Kasumi-1 (cell line): ENCODE measurements around the gene CHMP3.
"Not testable (repeated sequence)": the region's sequence is repeated elsewhere in the genome, so short reads cannot be mapped to it uniquely, and the experiment has no call there.

Source experiments
- DNase-seq, 2 experiments: peaks; one replicate each; lab custom pipeline; 2025; lab: John Stamatoyannopoulos, UW

CHMP3 gene

DNA sequence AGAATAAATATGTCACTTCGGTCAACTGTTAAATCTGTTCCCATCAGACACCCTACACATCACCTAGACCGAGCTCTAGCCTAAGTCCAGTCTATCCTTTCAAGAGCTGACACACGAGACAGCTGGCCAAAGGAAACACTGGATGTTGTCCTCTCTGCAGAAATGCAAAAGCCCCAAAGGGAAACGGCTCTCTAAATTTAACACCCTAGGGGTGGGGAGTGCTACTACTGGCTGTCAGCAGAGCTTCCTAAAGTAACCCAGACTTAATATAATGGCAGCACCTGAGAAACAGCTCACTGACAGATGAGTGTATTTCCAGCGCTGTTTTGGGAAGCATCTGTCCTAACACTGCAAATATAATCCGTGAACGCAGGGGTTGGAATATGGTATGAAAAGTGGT is 55.6 kb downstream of the CHMP3 start:
- no peak for DNase-seq

DNA sequence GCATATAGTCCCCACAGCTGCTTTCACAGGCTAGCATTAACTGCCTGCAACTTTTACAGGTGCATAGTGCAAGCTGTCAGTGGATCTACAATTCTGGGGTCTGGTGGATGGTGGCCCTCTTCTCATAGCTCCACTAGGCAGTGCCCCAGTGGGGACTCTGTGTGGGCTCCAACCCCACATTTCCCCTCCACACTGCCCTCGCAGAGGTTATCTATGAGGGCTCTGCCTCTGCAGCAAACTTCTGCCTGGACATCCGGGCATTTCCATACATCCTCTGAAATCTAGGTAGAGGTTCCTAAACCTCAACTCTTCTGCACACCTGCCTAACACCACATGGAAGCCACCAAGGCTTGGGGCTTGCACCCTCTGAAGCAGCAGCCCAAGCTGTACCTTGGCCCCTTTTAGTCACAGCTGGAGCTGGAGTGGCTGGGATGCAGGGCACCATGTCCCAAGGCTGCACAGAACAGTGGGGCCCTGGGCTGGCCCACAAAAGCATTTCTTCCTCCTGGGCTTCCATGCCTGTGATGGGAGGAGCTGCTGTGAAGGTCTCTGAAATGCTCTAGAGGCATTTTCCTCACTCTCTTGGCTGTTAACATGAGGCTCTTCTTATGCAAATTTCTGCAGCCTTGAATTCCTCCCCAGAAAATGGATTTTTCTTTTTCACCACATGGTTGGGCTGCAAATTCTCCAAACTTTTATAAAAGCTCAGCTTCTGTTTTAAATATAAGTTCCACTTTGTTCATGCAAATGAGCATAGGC is 62.7 kb downstream of the CHMP3 start:
- DNase-seq = no peak

DNA sequence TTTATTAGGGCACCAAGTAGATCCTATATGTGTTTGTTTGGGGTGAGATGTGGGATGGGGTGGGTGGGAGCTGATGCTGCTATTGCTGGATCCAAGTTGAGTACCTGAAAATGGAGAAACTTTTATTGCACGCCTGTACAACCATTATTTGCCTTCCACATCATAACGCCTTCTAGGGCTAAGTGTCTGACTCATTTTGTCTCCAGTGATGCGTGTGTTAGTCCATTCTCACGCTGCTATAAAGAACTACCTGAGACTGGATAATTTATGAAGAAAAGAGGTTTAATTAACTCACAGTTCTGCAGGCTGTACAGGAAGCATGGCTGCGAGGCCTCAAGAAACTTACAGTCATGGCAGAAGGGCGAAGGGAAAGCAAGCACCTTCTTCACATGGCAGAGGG is 63.9 kb downstream of the CHMP3 start:
- no peak for DNase-seq

DNA sequence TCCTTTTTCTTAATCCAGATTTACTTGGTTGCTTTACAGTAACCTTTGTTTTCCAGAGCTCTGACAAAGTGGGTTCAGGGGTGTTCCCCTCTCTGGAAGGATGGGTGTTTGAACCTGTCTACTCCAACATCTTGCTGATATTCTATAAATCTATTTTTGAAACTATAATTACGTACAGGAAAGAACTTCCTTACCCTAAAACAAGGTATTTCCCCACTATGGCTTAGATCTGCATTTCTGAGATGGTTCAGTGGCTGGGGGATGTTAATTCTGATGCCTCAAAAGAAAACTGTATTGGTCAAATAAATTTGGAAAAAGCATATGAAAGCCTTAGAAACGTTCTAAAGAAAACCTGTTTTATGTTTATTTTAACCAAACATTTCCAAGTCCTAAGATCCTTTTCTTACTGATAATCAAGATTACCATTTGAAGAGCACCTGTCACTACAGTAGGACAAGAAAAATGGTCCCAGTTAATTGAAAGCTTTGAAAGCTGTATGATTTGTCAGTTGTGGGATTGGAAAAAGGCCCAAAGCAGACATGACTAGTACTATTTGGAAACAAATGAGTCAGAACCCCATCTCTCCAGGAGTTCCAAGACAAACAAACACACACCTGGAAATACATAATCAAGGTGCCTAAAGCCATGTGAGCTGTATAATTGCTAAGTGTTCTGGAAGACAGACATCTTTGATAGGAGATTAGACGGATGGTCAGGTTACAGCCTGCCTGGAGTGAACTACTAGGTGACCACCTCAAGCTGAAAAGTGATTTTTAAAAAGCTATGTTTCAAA is 64.6 kb downstream of the CHMP3 start:
- DNase-seq = no peak

DNA sequence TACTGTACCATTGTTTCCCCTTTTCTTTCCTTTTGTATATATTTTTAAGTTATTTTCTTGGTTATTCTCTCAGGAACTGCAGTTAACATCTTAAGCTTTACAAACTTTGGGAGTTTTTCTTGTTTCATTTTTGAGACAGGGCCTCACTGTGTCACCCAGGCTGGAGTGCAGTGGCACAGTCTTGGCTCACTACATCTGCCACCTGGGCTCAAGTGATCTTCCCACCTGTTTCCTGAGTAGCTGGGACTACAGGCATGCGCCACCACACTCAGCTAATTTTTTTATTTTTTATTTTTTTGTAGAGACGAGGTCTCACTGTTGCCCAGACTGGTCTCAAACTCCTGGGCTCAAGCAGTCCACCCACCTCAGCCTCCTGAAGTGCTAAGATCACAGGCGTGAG is 66.9 kb downstream of the CHMP3 start:
- not testable (repeated sequence) for DNase-seq

DNA sequence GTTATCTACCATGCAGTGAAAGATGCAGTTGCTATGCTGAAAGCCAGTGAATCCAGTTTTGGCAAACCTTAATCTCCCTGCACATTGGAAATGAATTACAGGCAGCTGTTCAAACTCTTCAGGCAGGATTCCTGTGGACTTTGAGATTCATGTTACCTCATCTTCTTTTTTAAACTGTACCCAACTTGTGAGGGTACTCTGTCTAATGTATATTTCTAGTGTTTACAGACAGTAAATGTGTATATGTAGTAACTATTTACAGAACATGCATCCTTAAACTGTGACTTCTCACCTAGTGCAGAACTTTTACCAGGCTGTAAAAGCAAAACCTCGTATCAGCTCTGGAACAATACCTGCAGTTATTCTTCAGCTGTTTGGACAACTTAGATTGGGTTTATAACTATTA is 71.2 kb downstream of the CHMP3 start:
- DNase-seq = no peak

DNA sequence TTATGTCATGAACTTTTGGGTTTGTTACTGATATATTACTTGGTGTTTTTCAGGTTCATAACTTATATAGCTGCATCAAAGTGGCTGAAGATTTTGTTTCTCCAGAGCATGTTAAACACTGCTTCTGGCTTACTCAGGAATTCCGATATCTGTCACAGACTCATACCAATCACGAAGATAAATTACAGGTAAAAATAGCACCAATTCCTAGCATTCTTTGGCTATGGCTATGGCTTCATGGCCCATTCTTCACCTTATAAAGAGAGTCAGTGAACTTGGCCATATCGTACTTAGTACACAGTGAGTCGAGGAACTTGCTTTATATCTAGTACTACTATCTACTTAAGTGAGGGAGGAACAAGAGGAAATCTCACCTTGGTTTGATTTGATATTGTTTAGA is 72.2 kb downstream of the CHMP3 start:
- DNase-seq = no peak

DNA sequence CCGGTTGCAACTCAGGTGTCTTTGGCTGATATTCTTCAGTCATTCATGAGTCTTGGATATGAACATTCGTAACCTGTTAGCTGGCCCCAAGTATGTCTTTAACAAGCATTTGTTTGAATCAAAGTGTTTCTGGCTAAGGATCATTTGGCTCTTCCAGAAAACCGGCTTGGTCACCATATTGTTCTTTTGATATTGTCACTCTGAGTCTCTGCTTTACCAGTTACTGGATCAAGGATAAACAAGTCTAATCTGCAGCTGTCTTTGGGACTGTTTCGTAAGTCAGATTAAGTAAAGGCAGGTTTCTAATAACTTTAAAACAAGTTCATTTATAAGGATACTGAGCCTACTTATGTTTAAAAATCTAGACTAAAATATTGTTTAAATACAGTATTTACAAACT is 73.0 kb downstream of the CHMP3 start:
- no peak for DNase-seq

DNA sequence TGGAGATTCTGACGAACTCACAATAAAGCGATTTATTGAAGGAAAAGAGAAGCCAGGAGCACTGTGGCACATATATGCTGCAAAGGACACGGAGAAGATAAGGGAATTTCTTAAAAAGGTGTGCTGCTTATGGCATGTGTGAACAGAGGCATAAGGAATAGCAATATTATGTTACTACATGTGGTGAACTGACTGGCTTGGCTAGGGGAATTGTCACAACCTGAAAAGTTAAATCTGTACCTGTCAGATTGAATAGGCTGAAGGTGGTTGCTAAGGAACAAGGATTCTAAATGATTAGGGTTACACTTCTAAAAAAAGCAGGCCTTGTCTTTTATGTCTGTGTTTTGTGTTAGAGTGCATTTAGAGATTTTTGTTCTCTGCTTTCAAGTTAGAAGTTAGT is 73.7 kb downstream of the CHMP3 start:
- DNase-seq = no peak

DNA sequence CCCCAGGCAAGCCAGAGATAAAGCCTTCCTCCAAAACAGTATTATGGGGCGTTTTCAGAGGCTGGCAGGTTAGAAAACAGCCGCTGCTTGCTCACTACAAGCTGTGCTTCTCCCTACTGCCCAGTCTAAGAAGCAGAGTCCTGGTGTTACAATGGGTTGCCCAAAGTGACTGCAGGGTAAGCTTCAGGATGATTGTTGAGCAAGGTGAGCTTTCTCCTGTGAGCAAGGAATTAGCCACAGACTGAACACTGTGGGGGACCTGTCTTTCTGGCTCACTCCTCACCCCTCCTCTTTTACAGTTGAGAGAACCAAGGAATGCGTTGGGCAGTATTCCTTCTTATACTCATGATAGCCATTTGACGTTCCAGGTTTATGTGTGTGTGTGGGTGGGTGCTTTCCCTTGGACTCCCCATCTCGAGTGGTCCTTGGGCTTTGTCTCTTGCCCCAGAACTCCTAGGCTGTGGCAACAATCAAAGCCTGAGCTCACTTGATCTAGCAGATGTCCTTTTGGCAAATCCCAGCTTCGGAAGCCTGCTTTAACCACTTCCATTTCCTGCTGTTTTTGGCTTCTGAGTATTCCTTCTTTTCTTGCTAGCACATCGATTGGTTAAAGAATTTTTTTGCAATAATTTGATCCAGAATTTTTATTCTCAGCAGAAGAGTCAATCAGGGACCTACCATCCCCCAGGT is 74.5 kb downstream of the CHMP3 start:
- no peak for DNase-seq

DNA sequence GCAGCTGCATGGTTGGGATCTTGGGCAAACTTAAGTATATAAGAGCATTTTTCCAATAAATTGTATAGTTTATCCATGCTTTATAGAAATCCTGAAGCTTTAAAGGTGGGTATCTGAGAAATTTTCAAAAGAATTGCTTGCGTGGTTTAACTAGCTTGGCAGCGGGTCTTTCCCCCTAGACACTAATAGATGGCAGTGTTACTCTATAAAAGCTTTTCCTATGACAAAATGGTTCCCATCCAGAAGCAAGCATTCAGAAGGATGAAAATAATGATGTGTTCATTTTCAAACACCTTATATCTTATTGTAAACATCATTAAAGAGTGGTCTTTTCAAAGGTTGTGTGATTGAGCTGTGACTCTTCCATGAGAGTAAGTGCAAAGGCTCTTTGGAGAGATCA is 76.2 kb downstream of the CHMP3 start:
- DNase-seq = no peak

DNA sequence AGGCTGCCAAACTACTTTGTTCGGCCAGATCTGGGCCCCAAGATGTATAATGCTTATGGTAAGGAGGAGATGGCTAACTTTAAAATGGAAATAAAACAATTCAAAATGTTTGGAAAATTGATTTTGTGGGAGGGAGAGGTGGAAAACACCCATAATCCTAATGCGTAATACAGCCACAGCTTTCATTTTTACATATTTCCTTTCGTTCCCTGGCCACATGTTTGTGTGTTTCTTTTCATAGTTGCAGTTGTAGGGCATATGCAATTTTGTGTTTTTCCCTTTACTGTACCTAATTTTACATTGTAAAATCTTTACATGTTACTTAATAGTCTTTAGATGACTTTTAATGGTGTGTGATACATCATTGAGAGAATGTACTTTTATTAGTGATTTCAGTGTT is 77.4 kb downstream of the CHMP3 start:
- DNase-seq = no peak

DNA sequence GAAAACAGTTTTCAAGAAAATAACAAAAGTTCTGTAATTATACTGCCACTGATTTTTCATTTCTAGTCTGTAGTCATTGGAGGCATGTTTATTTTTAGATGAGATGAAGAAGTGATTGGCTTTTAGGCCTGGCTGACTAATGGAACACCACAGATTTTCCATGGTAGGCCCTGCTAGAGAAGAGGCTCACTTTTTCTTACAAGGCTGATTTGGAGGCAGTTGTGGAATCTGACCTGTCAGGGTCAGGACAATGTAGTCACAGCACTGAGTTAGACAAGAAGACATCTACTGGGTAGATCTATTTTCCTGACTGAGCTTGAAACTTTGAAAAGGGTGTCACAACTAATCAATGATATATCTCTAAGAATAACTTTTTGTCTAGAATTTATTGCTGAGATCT is 78.1 kb downstream of the CHMP3 start:
- no peak for DNase-seq

DNA sequence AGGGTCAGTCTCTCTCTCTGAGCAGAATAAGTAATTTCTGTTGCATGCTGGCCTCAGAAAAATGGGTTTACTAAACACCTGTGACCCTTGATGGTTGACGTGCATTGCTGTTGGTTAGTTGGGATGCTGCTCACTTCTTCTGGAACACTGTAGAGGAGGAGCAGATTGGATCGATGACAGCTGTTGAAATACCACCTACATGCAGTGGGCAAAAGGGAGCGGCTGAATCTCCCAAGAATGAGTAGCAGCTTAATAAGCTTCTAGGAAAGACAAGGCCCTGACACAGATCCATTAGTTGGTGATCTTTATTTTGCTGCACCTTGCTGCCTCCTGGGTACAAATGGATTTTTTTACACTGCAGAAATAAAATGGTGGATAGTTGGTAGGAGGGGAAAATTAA is 78.9 kb downstream of the CHMP3 start:
- no peak for DNase-seq

DNA sequence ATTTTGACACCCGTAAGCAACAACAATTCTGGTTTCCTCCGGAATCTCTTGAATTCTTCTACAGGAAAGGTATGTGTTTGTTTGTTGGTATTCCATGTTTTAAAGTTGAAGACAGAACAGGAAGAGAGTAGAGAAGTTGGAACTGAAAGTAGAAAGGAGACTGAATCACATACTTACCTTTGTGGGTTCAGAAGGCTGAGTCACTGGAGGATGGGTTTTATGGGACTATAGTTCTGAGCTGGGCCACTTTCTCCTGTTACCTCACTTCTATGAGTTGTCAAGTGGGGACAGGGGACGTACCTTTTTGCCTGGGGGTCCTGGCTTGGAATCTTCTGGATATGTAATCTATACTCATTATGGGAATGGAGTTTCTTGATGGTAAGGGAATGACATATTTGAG is 81.2 kb downstream of the CHMP3 start:
- DNase-seq = no peak

DNA sequence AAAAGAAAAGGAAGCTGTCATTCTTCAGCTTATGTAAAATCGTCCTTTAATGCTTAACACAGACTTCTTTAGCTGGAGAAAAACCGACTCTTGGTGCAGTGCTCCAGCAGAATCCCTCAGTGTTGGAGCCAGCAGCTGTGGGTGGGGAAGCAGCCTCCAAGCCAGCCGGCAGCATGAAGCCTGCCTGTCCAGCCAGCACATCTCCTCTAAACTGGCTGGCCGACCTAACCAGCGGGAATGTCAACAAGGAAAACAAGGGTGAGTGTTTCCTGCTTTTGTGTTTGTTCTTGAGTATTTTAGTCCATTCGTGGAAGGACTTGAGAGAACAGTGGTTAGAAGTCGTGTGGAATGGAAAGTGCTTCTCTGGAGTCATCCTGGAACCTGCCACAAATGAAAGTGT is 83.1 kb downstream of the CHMP3 start:
- DNase-seq = no peak

DNA sequence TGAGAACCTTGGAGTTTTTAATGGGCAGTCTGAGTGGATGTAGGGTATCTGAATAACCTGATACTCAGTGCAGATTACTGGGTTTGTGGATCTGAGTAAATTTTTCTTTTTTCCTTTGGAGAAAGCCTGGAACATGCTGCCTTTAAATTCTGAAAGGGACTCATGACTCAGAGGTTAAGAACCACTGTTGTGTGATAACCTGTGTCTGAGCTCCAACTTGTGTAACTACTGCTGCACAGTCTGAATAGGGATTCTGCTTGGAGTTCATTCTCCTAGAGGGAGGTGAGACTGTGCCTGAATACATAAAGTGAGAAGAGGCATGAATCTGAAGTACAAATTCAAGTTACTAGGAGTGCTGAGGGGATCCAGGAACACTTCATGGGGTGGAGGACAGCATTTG is 85.9 kb downstream of the CHMP3 start:
- no peak for DNase-seq

DNA sequence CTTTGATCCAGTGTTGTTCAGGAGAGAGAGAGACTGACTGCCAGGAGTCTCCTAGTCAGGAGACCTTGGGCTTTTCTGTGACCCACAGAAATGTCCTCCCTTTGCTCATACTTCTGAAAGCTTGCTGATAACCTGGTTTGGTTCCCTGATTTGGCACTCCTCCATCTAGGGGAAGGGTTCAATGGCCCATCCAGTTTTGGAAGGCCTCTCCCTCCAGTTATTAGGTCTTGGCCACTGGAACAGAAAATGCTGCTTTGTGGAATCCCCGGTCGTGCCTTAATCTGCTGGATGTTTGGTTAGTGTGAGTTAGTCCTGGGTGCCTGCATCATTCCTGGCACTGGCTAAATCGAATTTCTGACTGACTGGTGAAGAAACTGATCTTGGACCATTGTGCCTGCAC is 86.3 kb downstream of the CHMP3 start:
- DNase-seq = no peak

DNA sequence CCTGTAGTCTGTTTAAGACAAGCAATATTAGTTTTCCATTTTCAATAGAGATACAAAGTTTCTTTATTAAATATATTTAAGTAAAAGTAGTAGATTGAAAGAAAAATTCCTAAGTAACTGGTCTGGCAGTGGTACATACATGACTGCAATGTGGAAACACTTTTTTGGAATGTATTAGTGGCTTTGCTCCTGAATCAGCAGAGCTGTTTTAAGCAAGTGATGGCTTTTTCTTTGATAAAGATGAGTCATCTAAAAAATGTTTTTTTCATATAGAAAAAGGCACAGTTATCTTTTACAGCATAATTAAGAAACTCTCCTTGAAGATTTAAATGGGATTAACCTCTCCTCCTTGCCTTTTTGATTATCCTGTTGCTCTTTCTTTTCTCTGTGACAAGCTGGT is 87.2 kb downstream of the CHMP3 start:
- no peak for DNase-seq

DNA sequence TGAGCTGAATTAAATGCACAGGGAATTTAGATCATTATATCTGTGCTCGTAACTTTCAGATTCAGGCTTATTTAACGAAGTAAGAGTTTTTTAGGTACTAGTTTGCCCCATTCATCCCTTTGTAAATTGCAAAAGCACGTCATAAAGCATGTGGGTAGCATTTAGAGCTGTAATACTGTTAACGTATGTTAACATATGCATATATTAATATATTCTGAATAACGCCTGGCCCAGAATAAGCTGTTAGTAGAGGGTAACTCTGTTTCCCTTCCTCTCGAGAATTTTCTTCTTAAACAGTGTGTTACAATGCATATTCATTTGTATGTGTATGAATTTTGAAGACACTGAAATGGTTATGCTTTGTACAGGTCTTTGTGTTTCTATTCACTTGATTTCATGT is 91.6 kb downstream of the CHMP3 start:
- DNase-seq = no peak

DNA sequence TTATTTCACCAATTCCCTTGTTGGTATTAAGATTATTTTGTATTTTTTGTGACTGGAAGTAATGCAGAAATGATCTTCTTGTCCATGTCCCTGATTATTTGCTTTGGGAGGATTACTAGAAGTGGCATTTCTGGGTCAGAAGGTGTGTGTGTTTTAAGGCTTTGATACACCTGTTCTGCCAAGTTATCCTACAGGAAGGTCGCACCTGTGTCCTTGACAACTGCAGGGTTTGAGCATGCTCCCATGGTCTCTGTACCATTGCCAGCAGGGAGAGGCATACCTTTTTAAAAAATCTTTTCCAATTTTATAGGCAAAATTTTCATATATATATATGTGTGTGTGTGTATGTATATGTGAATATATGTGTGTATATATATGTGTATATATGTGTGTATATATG is 92.4 kb downstream of the CHMP3 start:
- DNase-seq = no peak

DNA sequence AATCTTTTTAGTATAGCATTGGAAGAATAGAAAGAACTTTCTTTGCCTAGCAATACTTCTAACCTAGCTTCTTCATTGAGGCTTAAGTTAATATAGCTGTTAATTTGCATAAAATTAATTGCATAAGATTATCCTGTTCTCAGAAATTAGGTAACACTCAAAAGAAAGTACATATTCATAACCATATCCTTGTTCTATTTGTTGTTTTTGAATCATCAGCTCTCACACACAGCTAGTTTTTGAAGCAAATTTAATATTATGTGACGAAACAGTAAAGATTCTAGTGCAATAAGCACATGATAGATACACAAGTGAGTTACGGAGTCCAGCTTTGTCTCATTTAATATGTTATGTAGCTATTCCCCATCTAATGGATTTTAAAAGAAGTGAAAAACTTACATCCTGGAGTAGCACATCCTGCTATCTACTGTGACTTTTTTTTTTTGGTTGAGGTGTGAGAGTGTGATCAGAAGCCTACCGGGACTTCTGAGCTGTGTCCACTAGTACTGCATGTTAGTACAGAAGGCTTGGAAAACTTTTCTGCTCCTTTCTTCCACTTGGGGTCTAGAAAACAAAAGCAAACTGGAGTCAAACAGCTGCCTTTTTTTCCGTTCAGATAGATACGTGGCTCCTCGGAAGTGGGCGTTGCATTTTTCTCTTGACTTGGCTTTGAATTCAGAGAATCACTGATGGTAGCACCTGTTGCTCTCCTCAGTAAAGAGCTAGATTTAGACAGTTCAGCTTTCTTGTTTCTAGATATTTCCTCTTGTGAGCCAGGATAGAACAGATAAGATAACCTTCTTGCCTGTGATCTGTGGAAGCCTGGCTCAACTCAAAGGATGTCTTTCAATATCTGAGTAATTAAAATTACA is 94.8 kb downstream of the CHMP3 start:
- no peak for DNase-seq
